ENCODE results near the gene PKD1.

The PKD1 gene

DNA sequence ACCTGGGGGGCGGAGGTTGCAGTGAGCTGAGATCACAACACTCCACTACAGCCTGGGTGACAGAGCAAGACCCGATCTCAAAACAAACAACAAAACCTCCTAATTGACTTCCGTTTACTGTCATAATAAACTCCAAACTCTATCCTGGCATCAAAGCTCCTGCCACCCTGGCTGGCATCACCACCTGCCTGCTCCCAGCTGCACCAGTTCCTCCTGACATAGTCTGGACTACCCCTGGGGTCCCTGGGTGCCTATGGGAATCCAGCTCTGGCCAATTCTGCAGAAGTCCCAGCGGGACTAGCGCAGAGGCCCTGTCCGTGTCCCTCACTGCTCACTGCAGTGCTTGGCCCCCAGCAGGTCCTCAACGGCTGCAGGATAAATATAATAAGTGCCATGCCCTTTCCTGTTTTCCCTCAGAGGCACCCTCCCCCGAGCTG, 88.8 kb downstream of the PKD1 start:
- DNase-seq (ENCODE audit: low read depth in 3 of 3), result no peak

DNA sequence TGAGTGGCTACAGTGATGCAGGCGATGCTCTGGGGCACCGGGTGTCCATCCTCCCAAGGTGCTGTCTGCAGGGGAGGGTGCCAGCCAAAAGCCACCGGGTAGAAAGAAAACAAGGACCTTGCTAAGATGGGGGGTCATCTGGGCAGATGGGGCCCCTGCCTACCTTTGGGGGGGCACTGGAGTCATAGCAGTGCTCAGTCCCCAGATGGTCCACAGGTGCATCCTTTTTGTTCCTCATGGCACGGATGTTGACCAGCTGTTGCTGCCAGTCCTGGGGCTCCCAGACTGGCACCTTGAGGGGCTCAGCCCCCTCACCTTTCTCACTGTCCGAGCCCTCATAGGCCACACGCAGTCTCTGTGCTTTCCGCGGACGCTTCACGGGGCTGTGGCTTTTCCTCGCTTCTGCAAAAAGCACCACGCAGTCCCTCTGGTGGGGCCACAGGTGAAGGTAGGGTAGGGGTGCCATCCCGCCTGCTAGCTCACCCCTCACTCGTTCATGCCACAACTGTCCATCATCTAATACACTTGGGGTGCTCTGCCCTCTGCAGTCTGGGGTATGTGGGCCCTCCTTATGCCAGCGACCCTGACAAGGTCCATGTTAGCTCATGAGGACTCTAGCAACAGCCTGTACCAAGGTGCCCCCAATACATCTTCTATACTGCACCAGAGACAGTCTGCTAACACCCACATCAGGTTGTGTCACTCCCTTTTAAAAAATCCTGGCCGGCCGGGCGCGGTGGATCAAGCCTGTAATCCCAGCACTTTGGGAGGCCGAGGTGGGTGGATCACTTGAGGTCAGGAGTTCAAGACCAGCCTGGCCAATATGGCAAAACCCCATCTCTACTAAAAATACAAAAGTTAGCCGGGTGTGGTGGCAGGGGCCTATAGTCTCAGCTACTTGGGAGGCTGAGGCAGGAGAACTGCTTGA, 89.5 kb downstream of the PKD1 start:
- DNase-seq (ENCODE audit: low read depth in 3 of 3), result no peak

- no peak for DNase-seq (ENCODE audit: low read depth in 3 of 3)
These were observed 91.2 kb downstream of the PKD1 start for GRCh38 chr16:2044541-2044940.

GRCh38 chr16:2043667-2044451, 91.8 kb downstream of the PKD1 start:
- no peak for DNase-seq (ENCODE audit: low read depth in 3 of 3)

GRCh38 chr16:2042986-2043666, 92.6 kb downstream of the PKD1 start:
- no peak for DNase-seq (ENCODE audit: low read depth in 3 of 3)

GRCh38 chr16:2042171-2042985, 93.3 kb downstream of the PKD1 start:
- no peak for DNase-seq (ENCODE audit: low read depth in 3 of 3)

DNA sequence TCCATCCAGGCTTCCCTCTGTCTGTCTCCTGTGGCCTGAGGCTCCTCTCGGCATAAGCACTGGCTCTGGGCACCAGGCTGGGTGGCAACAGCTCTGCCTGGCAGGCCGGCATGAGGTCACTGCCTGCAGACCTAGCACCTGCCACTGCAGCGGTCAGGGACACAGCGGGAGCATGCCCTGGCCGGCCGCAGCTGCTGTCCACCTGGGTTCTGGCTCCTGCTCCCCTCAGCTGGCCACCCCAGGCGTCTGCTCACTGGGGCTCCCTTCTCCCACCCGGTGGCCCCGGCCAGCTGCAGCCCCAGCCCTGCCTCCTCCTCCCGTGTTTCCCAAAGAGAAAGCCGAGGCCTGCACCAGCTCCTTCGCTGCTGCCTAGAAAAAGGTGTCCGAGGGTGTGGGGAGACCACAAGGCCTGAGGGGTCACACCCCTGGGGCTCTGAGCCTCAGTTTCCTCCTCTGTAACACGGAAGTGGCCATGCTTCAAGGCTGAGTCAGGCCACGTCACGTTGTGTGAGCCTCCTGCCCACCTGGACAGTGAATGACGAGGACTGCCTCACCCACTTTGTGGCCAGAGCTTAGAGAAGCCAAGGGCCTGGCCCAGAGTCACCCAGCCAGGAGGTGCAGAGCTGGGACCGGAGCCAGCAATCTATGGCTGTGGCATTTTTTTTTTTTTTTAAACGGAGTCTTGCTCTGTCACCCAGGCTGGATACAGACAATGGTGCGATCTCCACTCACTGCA, 94.7 kb downstream of the PKD1 start:
- DNase-seq (ENCODE audit: low read depth in 3 of 3), result no peak

- DNase-seq (ENCODE audit: low read depth in 3 of 3), result no peak
These were observed 95.5 kb downstream of the PKD1 start for GRCh38 chr16:2040041-2040786.

DNA sequence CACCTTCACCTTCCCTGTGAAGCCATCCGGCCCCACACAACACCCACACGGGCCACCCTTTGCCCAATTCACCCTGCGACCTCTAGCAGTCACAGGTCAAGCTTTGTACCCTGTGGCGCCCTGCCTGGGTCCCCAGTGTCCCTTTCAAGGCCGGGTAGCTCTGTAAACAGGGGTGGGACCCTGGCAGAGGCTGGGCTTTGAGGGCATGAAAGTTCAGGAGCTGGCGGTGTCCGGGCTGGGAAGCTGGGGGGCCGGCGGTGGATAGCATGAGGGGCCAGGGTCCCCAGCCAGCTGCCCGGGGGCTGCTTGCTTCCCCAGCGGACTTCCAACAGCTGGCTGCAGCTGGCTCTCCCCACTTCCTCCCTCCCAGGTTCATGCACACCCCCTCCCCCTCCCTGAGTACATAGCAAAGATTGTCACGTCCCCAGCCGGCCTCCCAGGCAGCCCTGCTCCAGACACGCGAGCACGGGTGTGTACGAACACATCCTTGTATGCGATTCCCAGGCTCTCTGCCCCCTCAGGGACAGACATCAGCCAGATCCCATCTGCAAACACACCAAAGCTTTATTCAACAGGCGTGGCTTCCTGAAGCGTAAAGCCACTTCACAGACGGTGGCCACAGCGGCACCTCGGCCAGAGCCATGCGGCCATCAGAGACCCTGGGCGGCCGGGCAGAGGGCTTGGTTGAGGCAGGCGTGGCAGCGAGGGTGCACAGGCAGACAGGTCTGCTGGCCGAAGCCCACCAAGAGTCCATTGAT, 96.2 kb downstream of the PKD1 start:
- DNase-seq (ENCODE audit: low read depth in 3 of 3), result no peak
